HEK293 (cell line): Measurements from ENCODE around the gene CASZ1.

Source experiments
- HOXC10 ChIP-seq: sonication (generic); formaldehyde crosslinking; IDR thresholded peaks from 2 replicates; pipeline ENCODE4 v1.8.1; 2023; ENCODE audit warnings: mild to moderate bottlenecking, missing genetic modification reagents
- SALL2 ChIP-seq: fragments of 450-650 bp; formaldehyde crosslinking; IDR thresholded peaks from 2 replicates; pipeline ENCODE4 v1.5.0; 2017; ENCODE audit warnings: missing biosample characterization, mild to moderate bottlenecking, missing genetic modification characterization, borderline replicate concordance
- ZBTB1 ChIP-seq: fragments of 450-650 bp; formaldehyde crosslinking; IDR thresholded peaks from 2 replicates; pipeline ENCODE4 v1.5.1; 2016; ENCODE audit warnings: missing biosample characterization, missing genetic modification characterization
- ZFHX2 ChIP-seq: fragments of 450-650 bp; formaldehyde crosslinking; conservative IDR thresholded peaks from 2 replicates; pipeline ENCODE4 v1.5.1; 2016; ENCODE audit warnings: missing biosample characterization, missing genetic modification characterization
- ZIC2 ChIP-seq: fragments of 450-650 bp; formaldehyde crosslinking; IDR thresholded peaks from 2 replicates; pipeline ENCODE4 v1.5.1; 2016; ENCODE audit warnings: missing biosample characterization, missing genetic modification characterization
- ZNF24 ChIP-seq: fragments of 450-650 bp; formaldehyde crosslinking; IDR thresholded peaks from 2 replicates; pipeline ENCODE4 v1.5.1; 2016; ENCODE audit warnings: missing biosample characterization, missing genetic modification characterization
- ZNF394 ChIP-seq: fragments of 450-650 bp; formaldehyde crosslinking; IDR thresholded peaks from 2 replicates; pipeline ENCODE4 v1.5.1; 2016; ENCODE audit warnings: missing biosample characterization, missing genetic modification characterization, mild to moderate bottlenecking, moderate library complexity, borderline replicate concordance
- ZNF416 ChIP-seq: fragments of 450-650 bp; formaldehyde crosslinking; IDR thresholded peaks from 2 replicates; pipeline ENCODE4 v1.5.1; 2016; ENCODE audit warnings: missing biosample characterization, missing genetic modification characterization
- ZNF629 ChIP-seq: fragments of 450-650 bp; formaldehyde crosslinking; IDR thresholded peaks from 2 replicates; pipeline ENCODE4 v1.5.1; 2017; ENCODE audit warnings: missing biosample characterization, missing genetic modification characterization
- ZNF664 ChIP-seq: fragments of 450-650 bp; formaldehyde crosslinking; IDR thresholded peaks from 2 replicates; pipeline ENCODE4 v1.5.1; 2016; ENCODE audit warnings: missing biosample characterization, missing genetic modification characterization
- TF ChIP-seq, protein P1 (sequence below): fragments of 450-650 bp; formaldehyde crosslinking; IDR thresholded peaks from 2 replicates; pipeline ENCODE4 v1.5.1; 2016; ENCODE audit warnings: missing biosample characterization, missing genetic modification characterization
- TF ChIP-seq, protein P2 (sequence below): fragments of 450-650 bp; formaldehyde crosslinking; IDR thresholded peaks from 2 replicates; pipeline ENCODE4 v1.5.1; 2016; ENCODE audit warnings: missing biosample characterization, missing genetic modification characterization
- TF ChIP-seq, protein P3 (sequence below): fragments of 450-650 bp; formaldehyde crosslinking; IDR thresholded peaks from 2 replicates; pipeline ENCODE4 v1.5.1; 2016; ENCODE audit warnings: missing biosample characterization, missing genetic modification characterization
- TF ChIP-seq, protein P4 (sequence below): fragments of 450-650 bp; formaldehyde crosslinking; IDR thresholded peaks from 2 replicates; pipeline ENCODE4 v1.5.1; 2016; ENCODE audit warnings: missing biosample characterization, missing genetic modification characterization
- TF ChIP-seq, protein P5 (sequence below): fragments of 450-650 bp; formaldehyde crosslinking; optimal IDR thresholded peaks from 2 replicates; pipeline ENCODE3; 2016; ENCODE audit warnings: missing biosample characterization, mild to moderate bottlenecking, missing genetic modification characterization
- TF ChIP-seq, protein P6 (sequence below): fragments of 450-650 bp; formaldehyde crosslinking; IDR thresholded peaks from 2 replicates; pipeline ENCODE4 v1.5.1; 2016; ENCODE audit warnings: missing biosample characterization, missing genetic modification characterization
- TF ChIP-seq, protein P7 (sequence below): fragments of 450-650 bp; formaldehyde crosslinking; IDR thresholded peaks from 2 replicates; pipeline ENCODE4 v1.5.1; 2017; ENCODE audit warnings: missing biosample characterization, missing genetic modification characterization
- TF ChIP-seq, protein P8 (sequence below): fragments of 450-650 bp; formaldehyde crosslinking; IDR thresholded peaks from 2 replicates; pipeline ENCODE4 v1.5.1; 2016; ENCODE audit warnings: missing biosample characterization, missing genetic modification characterization
- TF ChIP-seq, protein P9 (sequence below): fragments of 450-650 bp; formaldehyde crosslinking; IDR thresholded peaks from 2 replicates; pipeline ENCODE4 v1.5.1; 2016; ENCODE audit warnings: missing biosample characterization, missing genetic modification characterization
- TF ChIP-seq, protein P10 (sequence below): fragments of 450-650 bp; formaldehyde crosslinking; IDR thresholded peaks from 2 replicates; pipeline ENCODE4 v1.5.1; 2016; ENCODE audit warnings: missing biosample characterization, missing genetic modification characterization, low read depth

Gene CASZ1

DNA sequence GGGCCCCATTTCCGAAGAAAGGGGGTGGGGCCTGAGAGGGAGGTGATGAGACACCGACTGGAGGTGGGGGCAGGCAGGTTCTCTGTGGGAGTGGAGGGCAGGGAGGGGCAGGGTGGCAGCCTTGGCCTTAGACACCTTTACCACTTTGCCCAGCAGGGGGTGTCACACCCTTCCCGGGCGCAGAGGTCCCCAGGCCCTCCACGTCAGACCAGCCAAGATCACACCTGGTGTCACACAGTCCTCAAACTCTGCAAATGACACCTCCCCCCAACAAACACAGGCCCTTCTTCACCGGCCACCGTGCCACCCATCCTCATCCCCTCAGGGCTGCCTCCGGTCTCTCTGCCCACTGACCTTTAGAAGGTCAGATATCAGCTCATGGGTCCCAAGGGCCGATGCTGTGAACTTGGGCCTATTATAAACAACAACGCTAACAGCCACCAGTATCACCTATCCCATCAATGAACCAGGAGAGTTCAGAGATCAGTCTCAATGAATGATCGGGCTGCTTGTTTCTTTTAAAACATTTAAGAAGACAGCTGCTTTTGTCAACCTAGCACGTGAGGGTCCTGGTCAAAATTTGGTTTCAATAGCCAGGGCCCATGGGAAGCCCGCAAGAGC lies 103.9 kb downstream of the CASZ1 start (continued):
- TF ChIP-seq, protein P1, sequence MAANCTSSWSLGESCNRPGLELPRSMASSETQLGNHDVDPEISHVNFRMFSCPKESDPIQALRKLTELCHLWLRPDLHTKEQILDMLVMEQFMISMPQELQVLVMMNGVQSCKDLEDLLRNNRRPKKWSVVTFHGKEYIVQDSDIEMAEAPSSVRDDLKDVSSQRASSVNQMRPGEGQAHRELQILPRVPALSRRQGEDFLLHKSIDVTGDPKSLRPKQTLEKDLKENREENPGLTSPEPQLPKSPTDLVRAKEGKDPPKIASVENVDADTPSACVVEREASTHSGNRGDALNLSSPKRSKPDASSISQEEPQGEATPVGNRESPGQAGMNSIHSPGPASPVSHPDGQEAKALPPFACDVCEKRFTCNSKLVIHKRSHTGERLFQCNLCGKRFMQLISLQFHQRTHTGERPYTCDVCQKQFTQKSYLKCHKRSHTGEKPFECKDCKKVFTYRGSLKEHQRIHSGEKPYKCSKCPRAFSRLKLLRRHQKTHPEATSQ (tag by site-specific recombination), result no peak
- TF ChIP-seq HOXC10 (no peak), ZNF24 (no peak), ZIC2 (tag by site-specific recombination) (no peak), ZNF629 (no peak), ZFHX2 (peak; percentile 30; the same call in 1 of the 2 replicates), SALL2 (no peak), ZNF394 (tag by site-specific recombination) (no peak), ZNF664 (tag by site-specific recombination) (no peak), ZNF416 (no peak), ZBTB1 (tag by site-specific recombination) (no peak)
- TF ChIP-seq, protein P2, sequence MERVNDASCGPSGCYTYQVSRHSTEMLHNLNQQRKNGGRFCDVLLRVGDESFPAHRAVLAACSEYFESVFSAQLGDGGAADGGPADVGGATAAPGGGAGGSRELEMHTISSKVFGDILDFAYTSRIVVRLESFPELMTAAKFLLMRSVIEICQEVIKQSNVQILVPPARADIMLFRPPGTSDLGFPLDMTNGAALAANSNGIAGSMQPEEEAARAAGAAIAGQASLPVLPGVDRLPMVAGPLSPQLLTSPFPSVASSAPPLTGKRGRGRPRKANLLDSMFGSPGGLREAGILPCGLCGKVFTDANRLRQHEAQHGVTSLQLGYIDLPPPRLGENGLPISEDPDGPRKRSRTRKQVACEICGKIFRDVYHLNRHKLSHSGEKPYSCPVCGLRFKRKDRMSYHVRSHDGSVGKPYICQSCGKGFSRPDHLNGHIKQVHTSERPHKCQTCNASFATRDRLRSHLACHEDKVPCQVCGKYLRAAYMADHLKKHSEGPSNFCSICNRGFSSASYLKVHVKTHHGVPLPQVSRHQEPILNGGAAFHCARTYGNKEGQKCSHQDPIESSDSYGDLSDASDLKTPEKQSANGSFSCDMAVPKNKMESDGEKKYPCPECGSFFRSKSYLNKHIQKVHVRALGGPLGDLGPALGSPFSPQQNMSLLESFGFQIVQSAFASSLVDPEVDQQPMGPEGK, result 0 out of 2 replicates have a peak, but pooled peaks have one; percentile 9
- TF ChIP-seq, protein P3, sequence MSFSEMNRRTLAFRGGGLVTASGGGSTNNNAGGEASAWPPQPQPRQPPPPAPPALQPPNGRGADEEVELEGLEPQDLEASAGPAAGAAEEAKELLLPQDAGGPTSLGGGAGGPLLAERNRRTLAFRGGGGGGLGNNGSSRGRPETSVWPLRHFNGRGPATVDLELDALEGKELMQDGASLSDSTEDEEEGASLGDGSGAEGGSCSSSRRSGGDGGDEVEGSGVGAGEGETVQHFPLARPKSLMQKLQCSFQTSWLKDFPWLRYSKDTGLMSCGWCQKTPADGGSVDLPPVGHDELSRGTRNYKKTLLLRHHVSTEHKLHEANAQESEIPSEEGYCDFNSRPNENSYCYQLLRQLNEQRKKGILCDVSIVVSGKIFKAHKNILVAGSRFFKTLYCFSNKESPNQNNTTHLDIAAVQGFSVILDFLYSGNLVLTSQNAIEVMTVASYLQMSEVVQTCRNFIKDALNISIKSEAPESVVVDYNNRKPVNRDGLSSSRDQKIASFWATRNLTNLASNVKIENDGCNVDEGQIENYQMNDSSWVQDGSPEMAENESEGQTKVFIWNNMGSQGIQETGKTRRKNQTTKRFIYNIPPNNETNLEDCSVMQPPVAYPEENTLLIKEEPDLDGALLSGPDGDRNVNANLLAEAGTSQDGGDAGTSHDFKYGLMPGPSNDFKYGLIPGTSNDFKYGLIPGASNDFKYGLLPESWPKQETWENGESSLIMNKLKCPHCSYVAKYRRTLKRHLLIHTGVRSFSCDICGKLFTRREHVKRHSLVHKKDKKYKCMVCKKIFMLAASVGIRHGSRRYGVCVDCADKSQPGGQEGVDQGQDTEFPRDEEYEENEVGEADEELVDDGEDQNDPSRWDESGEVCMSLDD (tag by site-specific recombination), result no peak
- TF ChIP-seq, protein P4, sequence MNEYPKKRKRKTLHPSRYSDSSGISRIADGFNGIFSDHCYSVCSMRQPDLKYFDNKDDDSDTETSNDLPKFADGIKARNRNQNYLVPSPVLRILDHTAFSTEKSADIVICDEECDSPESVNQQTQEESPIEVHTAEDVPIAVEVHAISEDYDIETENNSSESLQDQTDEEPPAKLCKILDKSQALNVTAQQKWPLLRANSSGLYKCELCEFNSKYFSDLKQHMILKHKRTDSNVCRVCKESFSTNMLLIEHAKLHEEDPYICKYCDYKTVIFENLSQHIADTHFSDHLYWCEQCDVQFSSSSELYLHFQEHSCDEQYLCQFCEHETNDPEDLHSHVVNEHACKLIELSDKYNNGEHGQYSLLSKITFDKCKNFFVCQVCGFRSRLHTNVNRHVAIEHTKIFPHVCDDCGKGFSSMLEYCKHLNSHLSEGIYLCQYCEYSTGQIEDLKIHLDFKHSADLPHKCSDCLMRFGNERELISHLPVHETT (tag by site-specific recombination), result no peak
- TF ChIP-seq, protein P5, sequence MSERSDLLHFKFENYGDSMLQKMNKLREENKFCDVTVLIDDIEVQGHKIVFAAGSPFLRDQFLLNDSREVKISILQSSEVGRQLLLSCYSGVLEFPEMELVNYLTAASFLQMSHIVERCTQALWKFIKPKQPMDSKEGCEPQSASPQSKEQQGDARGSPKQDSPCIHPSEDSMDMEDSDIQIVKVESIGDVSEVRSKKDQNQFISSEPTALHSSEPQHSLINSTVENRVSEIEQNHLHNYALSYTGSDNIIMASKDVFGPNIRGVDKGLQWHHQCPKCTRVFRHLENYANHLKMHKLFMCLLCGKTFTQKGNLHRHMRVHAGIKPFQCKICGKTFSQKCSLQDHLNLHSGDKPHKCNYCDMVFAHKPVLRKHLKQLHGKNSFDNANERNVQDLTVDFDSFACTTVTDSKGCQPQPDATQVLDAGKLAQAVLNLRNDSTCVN, result no peak
- TF ChIP-seq, protein P6, sequence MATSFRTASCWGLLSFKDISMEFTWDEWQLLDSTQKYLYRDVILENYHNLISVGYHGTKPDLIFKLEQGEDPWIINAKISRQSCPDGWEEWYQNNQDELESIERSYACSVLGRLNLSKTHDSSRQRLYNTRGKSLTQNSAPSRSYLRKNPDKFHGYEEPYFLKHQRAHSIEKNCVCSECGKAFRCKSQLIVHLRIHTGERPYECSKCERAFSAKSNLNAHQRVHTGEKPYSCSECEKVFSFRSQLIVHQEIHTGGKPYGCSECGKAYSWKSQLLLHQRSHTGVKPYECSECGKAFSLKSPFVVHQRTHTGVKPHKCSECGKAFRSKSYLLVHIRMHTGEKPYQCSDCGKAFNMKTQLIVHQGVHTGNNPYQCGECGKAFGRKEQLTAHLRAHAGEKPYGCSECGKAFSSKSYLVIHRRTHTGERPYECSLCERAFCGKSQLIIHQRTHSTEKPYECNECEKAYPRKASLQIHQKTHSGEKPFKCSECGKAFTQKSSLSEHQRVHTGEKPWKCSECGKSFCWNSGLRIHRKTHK (tag by site-specific recombination), result no peak
- TF ChIP-seq, protein P7, sequence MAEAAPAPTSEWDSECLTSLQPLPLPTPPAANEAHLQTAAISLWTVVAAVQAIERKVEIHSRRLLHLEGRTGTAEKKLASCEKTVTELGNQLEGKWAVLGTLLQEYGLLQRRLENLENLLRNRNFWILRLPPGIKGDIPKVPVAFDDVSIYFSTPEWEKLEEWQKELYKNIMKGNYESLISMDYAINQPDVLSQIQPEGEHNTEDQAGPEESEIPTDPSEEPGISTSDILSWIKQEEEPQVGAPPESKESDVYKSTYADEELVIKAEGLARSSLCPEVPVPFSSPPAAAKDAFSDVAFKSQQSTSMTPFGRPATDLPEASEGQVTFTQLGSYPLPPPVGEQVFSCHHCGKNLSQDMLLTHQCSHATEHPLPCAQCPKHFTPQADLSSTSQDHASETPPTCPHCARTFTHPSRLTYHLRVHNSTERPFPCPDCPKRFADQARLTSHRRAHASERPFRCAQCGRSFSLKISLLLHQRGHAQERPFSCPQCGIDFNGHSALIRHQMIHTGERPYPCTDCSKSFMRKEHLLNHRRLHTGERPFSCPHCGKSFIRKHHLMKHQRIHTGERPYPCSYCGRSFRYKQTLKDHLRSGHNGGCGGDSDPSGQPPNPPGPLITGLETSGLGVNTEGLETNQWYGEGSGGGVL (tag by site-specific recombination), result peak; percentile 30; the same call in 1 of the 2 replicates
- TF ChIP-seq, protein P8, sequence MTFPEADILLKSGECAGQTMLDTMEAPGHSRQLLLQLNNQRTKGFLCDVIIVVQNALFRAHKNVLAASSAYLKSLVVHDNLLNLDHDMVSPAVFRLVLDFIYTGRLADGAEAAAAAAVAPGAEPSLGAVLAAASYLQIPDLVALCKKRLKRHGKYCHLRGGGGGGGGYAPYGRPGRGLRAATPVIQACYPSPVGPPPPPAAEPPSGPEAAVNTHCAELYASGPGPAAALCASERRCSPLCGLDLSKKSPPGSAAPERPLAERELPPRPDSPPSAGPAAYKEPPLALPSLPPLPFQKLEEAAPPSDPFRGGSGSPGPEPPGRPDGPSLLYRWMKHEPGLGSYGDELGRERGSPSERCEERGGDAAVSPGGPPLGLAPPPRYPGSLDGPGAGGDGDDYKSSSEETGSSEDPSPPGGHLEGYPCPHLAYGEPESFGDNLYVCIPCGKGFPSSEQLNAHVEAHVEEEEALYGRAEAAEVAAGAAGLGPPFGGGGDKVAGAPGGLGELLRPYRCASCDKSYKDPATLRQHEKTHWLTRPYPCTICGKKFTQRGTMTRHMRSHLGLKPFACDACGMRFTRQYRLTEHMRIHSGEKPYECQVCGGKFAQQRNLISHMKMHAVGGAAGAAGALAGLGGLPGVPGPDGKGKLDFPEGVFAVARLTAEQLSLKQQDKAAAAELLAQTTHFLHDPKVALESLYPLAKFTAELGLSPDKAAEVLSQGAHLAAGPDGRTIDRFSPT (tag by site-specific recombination), result no peak
- TF ChIP-seq, protein P9, sequence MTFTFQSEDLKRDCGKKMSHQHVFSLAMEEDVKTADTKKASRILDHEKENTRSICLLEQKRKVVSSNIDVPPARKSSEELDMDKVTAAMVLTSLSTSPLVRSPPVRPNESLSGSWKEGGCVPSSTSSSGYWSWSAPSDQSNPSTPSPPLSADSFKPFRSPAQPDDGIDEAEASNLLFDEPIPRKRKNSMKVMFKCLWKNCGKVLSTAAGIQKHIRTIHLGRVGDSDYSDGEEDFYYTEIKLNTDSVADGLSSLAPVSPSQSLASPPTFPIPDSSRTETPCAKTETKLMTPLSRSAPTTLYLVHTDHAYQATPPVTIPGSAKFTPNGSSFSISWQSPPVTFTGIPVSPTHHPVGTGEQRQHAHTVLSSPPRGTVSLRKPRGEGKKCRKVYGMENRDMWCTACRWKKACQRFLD (tag by site-specific recombination), result no peak
- TF ChIP-seq, protein P10, sequence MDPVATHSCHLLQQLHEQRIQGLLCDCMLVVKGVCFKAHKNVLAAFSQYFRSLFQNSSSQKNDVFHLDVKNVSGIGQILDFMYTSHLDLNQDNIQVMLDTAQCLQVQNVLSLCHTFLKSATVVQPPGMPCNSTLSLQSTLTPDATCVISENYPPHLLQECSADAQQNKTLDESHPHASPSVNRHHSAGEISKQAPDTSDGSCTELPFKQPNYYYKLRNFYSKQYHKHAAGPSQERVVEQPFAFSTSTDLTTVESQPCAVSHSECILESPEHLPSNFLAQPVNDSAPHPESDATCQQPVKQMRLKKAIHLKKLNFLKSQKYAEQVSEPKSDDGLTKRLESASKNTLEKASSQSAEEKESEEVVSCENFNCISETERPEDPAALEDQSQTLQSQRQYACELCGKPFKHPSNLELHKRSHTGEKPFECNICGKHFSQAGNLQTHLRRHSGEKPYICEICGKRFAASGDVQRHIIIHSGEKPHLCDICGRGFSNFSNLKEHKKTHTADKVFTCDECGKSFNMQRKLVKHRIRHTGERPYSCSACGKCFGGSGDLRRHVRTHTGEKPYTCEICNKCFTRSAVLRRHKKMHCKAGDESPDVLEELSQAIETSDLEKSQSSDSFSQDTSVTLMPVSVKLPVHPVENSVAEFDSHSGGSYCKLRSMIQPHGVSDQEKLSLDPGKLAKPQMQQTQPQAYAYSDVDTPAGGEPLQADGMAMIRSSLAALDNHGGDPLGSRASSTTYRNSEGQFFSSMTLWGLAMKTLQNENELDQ, result no peak
